B cell (primary cell): Measurements from ENCODE around the gene TSSC4. TPM values are rescaled to one million over a fixed set of nuclear protein-coding genes. Genes with fewer than 3 reads are reported as not detected.

ENCODE experiments used
- ATAC-seq: fragments of 200-7000 bp; cut with Tn5 transposase; one replicate; pipeline ENCODE4 v1.10.0; 2021; ENCODE audit warnings: low read depth, mild to moderate bottlenecking, moderate number of reproducible peaks, moderate library complexity
- CTCF ChIA-PET: fragments of 350-600 bp; sonication (Branson Sonifier 250); formaldehyde crosslinking; loops from one replicate; lab custom pipeline; 2021; ENCODE audit warnings: antibody characterized with exemption, inconsistent platforms; lab: Charles Lee
- POLR2A ChIA-PET: fragments of 350-600 bp; sonication (Branson Sonifier 250); formaldehyde crosslinking; loops from one replicate; lab custom pipeline; 2021; ENCODE audit warnings: antibody characterized with exemption; lab: Charles Lee
- DNase-seq: peaks from one replicate; pipeline ENCODE4 v3.0.0; 2013
- H2AFZ ChIP-seq: 2 replicates; pipeline ENCODE4 v1.6.1; 2012; ENCODE audit warnings: mild to moderate bottlenecking, low read depth, low read length; ENCODE audit not compliant: insufficient read depth, poor library complexity, severe bottlenecking
- H3K27ac ChIP-seq, 2 donors: 1 replicate in 1 of 2; 2 replicates in 1 of 2; pipeline ENCODE4 v1.5.1; 2012 to 2013; ENCODE audit warnings: low read length in 2 of 2, mild to moderate bottlenecking in 2 of 2, moderate library complexity in 1 of 2
- H3K27me3 ChIP-seq, 4 experiments: fragments of 200-600 bp in 1 of 4; sonication (generic) in 1 of 4; replicated peaks in 1 of 4; 1 replicate in 2 of 4; 2 replicates in 2 of 4; pipeline versions ENCODE4 v1.6.1 to v1.7.0; 2013 to 2016; ENCODE audit warnings: low read length in 3 of 4, mild to moderate bottlenecking in 2 of 4, mixed read lengths in 1 of 4, moderate library complexity in 1 of 4; ENCODE audit not compliant: insufficient read depth in 4 of 4, control insufficient read depth in 3 of 4; ENCODE audit errors: control extremely low read depth in 1 of 4
- H3K36me3 ChIP-seq, 2 experiments: replicated peaks in 1 of 2; 1 replicate in 1 of 2; 2 replicates in 1 of 2; pipeline versions ENCODE4 v1.6.1 to v1.7.1; 2013; ENCODE audit warnings: low read length in 1 of 2; ENCODE audit not compliant: insufficient read depth in 2 of 2, control insufficient read depth in 1 of 2; ENCODE audit errors: control extremely low read depth in 1 of 2, extremely low read depth in 1 of 2
- H3K4me1 ChIP-seq, 2 donors: fragments of 200-600 bp in 1 of 2; sonication (generic) in 1 of 2; 1 replicate in 1 of 2; 2 replicates in 1 of 2; pipeline versions ENCODE4 v1.5.1 to v1.6.1; 2013 to 2017; ENCODE audit warnings: low read length in 2 of 2; ENCODE audit not compliant: control insufficient read depth in 2 of 2, insufficient read depth in 2 of 2
- H3K4me2 ChIP-seq: replicated peaks from 2 replicates; pipeline ENCODE3; 2012; ENCODE audit warnings: mild to moderate bottlenecking, low read depth, low read length; ENCODE audit not compliant: poor library complexity, severe bottlenecking
- H3K4me3 ChIP-seq, 5 experiments: fragments of 200-600 bp in 1 of 5; sonication (generic) in 1 of 5; 1 replicate in 3 of 5; 2 replicates in 2 of 5; pipeline versions ENCODE4 v1.5.1 to v1.7.0; 2011 to 2016; ENCODE audit warnings: low read length in 4 of 5, mild to moderate bottlenecking in 4 of 5, low read depth in 2 of 5, control low read depth in 1 of 5, moderate library complexity in 1 of 5; ENCODE audit not compliant: insufficient read depth in 1 of 5; ENCODE audit errors: control extremely low read depth in 1 of 5, extremely low read depth in 1 of 5
- H3K79me2 ChIP-seq: fragments of 200-600 bp; sonication (generic); one replicate; pipeline ENCODE4 v1.6.0; 2016; ENCODE audit warnings: low read length; ENCODE audit not compliant: control insufficient read depth, insufficient read depth
- H3K9ac ChIP-seq: fragments of 200-600 bp; sonication (generic); 2 replicates; pipeline ENCODE4 v1.6.1; 2017; ENCODE audit warnings: mild to moderate bottlenecking, low read length, moderate library complexity
- H3K9me3 ChIP-seq, 3 donors: one replicate each; pipeline versions ENCODE4 v1.6.1 to v1.7.1; 2013; ENCODE audit warnings: low read length in 2 of 3; ENCODE audit not compliant: control insufficient read depth in 2 of 3, insufficient read depth in 1 of 3; ENCODE audit errors: control extremely low read depth in 1 of 3
- H4K20me1 ChIP-seq: 2 replicates; pipeline ENCODE4 v1.6.0; 2012; ENCODE audit warnings: mild to moderate bottlenecking, low read length; ENCODE audit not compliant: insufficient read depth, control insufficient read depth, poor library complexity, severe bottlenecking
- H3K27ac Mint-ChIP-seq: one replicate; pipeline ENCODE4 v1.8.0; 2021; ENCODE audit warnings: mixed read lengths
- H3K27me3 Mint-ChIP-seq: one replicate; pipeline ENCODE4 v1.8.0; 2021; ENCODE audit warnings: mixed read lengths
- H3K4me1 Mint-ChIP-seq: one replicate; pipeline ENCODE4 v1.8.0; 2021; ENCODE audit warnings: mixed read lengths
- H3K4me3 Mint-ChIP-seq: one replicate; pipeline ENCODE4 v1.8.0; 2021; ENCODE audit warnings: mixed read lengths
- H3K9me3 Mint-ChIP-seq: one replicate; pipeline ENCODE4 v1.8.0; 2022; ENCODE audit warnings: mixed read lengths; ENCODE audit not compliant: insufficient read depth
- EZH2 ChIP-seq: IDR thresholded peaks from 2 replicates; pipeline ENCODE4 v1.6.1; 2012; ENCODE audit warnings: borderline replicate concordance, low read depth, mild to moderate bottlenecking, moderate library complexity, low read length; ENCODE audit not compliant: insufficient read depth, poor library complexity, severe bottlenecking
- WGBS: methylation state at CpG from one replicate; pipeline ENCODE4 v1.1.5; 2013; ENCODE audit warnings: missing lambda C conversion rate; ENCODE audit not compliant: insufficient coverage; 5-methylcytosine and 5-hydroxymethylcytosine counted together
- intact Hi-C: fragments of 100-400 bp; cut with micrococcal nuclease; formaldehyde crosslinking; loops from one replicate; pipeline ENCODE4 v1.10.0; 2022
- polyA plus RNA-seq: library from polyadenylated mRNA; depleted of rRNA; stranded (reverse); fragments of >200 nt; gene quantifications from 2 replicates; pipeline ENCODE4 v1.2.3, GENCODE V29; 2012
- total RNA-seq, 2 donors: library from RNA; stranded (reverse); fragments of 120-200 nt in 1 of 2; gene quantifications; 1 replicate in 1 of 2; 2 replicates in 1 of 2; pipeline versions ENCODE4 v1.2.3 to v1.2.4, GENCODE V29; 2013 to 2022
- TF ChIP-seq, protein P1 (sequence below): fragments of 200-600 bp; IDR thresholded peaks from one replicate; pipeline ENCODE4 v1.8.0; 2022; ENCODE audit warnings: antibody characterized with exemption, mild to moderate bottlenecking

Gene TSSC4
- total and polyA plus RNA-seq, 2 donors (not counting 1 experiment from before 2014, with no cell fraction given): 49.4 to 57.5 TPM

DNA sequence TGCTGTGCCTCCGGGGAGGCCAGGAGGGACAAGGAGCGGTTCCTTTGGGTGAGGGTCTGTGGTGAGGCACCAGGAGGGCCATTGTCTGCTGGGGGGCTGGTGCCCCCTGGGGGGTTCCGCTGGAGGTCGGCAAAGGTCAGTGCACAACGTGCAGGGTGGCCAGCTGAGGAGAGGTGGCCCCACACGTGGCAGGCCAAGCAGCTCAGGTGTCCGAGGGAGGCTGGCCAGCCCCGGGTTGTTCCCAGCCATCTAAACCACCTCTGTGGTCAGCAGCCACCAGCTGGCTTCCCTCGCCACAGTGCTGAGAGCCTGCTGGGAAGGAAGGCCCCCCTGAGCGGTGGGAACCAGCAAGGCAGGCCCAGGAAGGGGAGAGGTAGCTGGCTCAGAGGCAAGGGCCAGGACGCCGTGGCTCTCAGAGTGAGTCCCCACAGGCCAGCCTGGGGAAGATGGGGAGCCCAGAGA, 4.2 kb downstream of the TSSC4 start:
- no peak overlapping the region for H3K9ac ChIP-seq
- ChIA-PET POLR2A (no interaction called here), CTCF (interaction anchor here (8.4 kb wide), 1 partner anchor 99 kb away, joined by 78 read pairs; no protein-coding TSS in a partner anchor)
- H3K36me3 ChIP-seq: peaks cover 0 to 22% of the 10 kb centered on the region in 2 experiments
- Mint-ChIP-seq H3K4me1 (peaks cover 15% of the 10 kb centered on the region), H3K27me3 (no peaks in the 10 kb centered on the region), H3K9me3 (no peaks in the 10 kb centered on the region), H3K27ac (no peak overlapping the region), H3K4me3 (no peak overlapping the region)
- no peak overlapping the region for H3K27ac ChIP-seq
- peaks cover 22% of the 10 kb centered on the region for H3K79me2 ChIP-seq
- no peaks in the 10 kb centered on the region for H3K9me3 ChIP-seq
- peaks cover 31% of the 10 kb centered on the region for H4K20me1 ChIP-seq
- no peak overlapping the region for H3K4me3 ChIP-seq
- DNase-seq (no peak), ATAC-seq (no peak)
- WGBS: 86% methylated on average over 12 of the region's 12 CpGs
- intact Hi-C loops: loop anchor here (5.0 kb wide), 3 partner anchors 552 to 1707 kb away; partner anchors contain the start of genes DEAF1, LSP1, NAP1L4 and TMEM80
- H3K4me1 ChIP-seq: peaks cover 13 to 16% of the 10 kb centered on the region in 2 donors
- H3K27me3 ChIP-seq: no peaks in the 10 kb centered on the region
- no peak overlapping the region for H2AFZ ChIP-seq
- no peak overlapping the region for H3K4me2 ChIP-seq
- TF ChIP-seq, protein P1, sequence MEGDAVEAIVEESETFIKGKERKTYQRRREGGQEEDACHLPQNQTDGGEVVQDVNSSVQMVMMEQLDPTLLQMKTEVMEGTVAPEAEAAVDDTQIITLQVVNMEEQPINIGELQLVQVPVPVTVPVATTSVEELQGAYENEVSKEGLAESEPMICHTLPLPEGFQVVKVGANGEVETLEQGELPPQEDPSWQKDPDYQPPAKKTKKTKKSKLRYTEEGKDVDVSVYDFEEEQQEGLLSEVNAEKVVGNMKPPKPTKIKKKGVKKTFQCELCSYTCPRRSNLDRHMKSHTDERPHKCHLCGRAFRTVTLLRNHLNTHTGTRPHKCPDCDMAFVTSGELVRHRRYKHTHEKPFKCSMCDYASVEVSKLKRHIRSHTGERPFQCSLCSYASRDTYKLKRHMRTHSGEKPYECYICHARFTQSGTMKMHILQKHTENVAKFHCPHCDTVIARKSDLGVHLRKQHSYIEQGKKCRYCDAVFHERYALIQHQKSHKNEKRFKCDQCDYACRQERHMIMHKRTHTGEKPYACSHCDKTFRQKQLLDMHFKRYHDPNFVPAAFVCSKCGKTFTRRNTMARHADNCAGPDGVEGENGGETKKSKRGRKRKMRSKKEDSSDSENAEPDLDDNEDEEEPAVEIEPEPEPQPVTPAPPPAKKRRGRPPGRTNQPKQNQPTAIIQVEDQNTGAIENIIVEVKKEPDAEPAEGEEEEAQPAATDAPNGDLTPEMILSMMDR: no peak
- TF ChIP-seq EZH2: no peak

DNA sequence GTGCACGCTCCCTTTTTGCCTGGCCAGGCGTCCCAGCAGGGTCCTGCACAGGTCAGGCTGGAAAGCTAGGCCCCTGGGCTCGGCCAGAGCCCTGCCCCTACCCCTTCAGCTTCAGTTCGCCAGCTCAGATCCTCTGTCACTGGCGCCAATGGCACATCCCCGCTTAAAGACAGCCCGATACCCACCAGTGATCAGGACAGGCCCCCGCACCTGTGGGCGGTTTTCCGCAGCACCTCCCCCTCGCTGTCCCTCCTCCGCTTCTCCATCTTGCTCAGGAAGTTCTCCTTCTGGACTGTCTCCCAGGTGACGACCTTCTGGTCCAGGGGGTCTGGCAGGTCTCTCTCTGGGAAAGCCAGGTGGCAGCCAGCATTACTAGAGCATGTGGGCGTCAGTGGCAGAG, 5.9 kb downstream of the TSSC4 start:
- H3K4me3 Mint-ChIP-seq: no peak overlapping the region
- Histone ChIP-seq H2AFZ (no peak overlapping the region), H3K79me2 (peaks cover 16% of the 10 kb centered on the region), H3K27ac (no peak overlapping the region), H3K27me3 (no peaks in the 10 kb centered on the region), H3K4me3 (no peak overlapping the region), H3K9me3 (no peaks in the 10 kb centered on the region), H3K4me1 (peaks cover 8 to 9% of the 10 kb centered on the region in 2 donors), H4K20me1 (peaks cover 23% of the 10 kb centered on the region), H3K9ac (no peak overlapping the region), H3K36me3 (peaks cover 0 to 22% of the 10 kb centered on the region in 2 experiments), H3K4me2 (no peak overlapping the region)
- no peaks in the 10 kb centered on the region for H3K9me3 Mint-ChIP-seq
- no peak for DNase-seq
- 93% methylated on average over 13 of the region's 14 CpGs for WGBS
- TF ChIP-seq, protein P1: no peak
- TF ChIP-seq EZH2: no peak
- H3K27ac Mint-ChIP-seq: no peak overlapping the region
- CTCF ChIA-PET: no interaction called here
- intact Hi-C loops: no loop called here
- ATAC-seq: no peak
- H3K4me1 Mint-ChIP-seq: peaks cover 7% of the 10 kb centered on the region
- POLR2A ChIA-PET: no interaction called here
- no peaks in the 10 kb centered on the region for H3K27me3 Mint-ChIP-seq
